GM19324 (cell line): ENCODE data around the gene RPS8.
"Not testable (repeated sequence)": the region's sequence is repeated elsewhere in the genome, so short reads cannot be mapped to it uniquely, and the experiment has no call there.

Experiments
- ATAC-seq: cut with Tn5 transposase; IDR thresholded peaks from one replicate; pipeline ENCODE4 v1.9.1; 2021; ENCODE audit warnings: mild to moderate bottlenecking, moderate library complexity; ENCODE audit not compliant: unreplicated experiment, low FRiP score

Gene RPS8

DNA sequence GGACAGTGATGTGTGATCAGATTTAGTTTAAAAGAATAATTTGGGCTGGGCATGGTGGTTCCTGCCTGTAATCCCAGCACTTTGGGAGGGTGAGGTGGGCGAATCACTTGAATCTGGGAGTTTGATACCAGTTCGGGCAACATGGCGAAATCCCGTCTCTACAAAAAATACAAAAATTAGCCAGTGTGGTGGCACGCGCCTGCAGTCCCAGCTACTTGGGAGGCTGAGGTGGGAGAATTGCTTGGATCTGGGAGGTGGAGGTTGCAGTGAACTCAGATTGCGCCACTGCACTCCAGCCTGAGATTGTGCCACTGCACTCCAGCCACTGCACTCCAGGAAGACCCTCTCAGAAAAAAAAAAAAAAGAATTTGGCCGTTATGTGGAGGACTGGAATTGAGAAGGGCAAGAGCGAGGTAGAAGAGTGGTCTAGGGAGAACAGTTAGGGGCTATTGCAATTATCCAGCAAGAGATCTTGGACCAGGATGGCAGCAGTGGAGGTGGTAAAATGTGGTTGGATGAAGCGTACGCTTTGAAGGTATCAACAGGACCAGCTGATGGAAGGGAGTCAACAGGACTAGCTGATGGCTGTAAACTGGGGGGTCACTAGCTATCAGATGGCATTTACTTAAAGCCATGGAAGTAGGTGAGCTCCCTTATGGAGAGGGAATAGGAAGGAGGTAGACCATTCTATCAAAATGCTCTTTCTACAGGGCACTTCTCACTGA is 42.6 kb downstream of the RPS8 start:
- ATAC-seq = no peak

DNA sequence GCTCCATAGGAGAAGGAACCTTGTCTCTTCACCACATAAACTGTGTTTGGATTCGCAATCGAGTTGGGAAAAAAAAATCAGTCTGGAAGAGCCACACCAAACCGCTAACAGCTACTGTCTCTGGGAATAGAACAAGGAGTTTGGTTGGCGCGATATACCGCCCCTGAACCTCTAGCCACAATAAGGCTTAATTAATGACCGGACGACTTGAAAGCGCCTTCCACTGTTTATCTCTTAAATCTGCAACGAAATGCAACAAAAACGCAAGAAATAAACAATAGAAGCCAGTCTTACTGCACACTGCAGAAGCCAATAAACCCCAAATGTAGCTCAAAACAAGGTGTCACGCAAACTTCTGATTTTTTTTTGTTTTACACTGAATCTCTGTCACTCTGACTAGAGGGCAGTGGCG is 43.9 kb downstream of the RPS8 start:
- ATAC-seq = no peak

DNA sequence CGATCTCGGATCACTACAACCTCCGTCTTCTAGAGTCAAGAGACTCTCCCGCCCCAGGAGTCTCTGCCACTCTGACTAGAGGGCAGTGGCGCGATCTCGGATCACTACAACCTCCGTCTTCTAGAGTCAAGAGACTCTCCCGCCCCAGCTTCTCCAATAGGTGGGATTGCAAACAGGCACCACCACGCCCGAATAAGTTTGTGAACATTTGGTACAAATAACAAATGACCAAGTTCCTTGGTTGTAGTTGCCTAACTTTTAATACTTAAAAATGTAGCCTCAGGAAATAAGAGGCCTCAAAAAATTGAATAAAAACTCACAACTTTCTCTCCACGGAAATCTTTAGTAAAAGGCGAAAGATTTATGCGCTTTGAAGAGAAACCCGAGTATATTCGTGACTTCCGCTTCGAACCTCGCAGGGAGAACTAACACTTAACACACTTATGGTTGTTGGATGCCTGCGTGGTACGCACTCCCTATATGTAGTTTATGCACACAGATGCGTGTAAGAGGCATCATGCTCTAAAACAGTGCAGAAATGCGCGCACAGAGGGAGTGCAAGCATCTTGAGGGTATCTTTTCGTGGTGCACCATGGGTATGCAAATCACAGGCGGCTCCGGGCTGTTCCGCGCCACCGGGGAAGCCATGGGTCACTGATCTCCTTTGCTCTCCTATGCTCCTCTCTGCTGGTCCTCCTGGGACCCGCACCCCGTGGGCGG is 44.4 kb downstream of the RPS8 start:
- peak; percentile 79 for ATAC-seq

DNA sequence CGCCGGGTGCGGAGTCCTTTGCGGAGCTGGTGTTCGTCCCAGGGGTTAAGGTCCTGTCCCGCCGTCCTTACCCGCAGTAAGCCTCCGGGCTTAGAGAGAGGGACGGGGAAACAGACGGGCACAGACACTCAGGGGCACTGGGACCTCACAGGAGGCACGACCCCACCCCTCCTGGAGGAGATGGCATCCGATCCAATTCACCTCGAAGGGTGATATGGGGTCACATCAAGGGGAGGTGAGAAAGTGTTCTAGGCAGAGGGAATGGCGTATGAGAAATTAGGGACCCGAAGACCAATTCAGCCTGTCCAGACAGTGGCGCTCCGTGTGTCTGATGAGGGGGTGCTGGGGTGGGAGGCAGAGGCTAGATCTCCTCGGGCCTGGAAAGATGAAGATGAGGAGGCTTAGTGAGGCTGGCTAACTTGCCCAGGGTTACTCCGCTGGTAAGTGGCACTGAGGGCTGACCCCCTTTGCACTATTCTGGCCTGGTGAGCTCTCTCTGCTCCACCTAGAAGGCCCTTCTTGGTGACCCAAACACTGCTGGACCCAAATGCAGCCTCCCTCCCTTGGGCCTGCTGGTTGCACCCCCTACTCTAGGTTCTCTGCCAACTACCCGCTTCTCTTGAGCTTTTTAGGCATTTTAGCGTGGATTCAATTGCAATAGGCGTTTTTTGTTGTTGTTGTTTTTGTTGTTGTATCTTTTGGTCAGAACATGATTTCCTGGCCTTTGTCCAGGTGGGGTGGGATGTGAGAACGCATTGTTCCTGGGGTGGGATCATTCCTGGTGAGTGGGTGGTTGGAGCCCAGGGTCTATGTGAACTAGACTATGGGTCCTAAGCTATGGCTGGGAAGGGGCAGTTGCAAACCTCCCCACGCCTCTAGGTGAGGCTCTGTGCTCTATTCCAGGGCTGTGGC is 45.2 kb downstream of the RPS8 start:
- peak; percentile 8 for ATAC-seq

DNA sequence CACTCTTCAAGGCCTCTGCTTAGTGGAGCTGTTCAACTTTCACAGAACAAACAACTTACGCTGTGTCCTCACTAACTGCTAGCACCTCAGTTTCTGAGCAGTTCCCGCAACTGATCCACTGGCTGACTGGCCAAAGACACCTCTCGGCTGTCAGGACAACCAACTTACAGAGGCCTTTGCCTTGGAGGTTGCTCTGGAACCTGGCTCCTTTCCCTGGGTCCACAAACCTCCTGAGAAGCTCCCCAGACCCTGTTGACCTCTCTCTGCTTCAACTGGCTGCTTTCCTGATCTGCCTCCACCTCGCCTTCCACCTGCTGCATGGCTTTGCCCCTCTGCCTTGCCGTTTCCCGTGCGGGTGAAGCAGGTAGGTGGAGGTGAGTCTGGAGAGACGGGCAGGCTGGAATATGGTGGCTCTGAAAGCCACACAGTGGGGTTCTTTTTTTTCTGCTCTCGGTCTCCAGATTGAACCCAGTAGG is 45.9 kb downstream of the RPS8 start:
- ATAC-seq = no peak

DNA sequence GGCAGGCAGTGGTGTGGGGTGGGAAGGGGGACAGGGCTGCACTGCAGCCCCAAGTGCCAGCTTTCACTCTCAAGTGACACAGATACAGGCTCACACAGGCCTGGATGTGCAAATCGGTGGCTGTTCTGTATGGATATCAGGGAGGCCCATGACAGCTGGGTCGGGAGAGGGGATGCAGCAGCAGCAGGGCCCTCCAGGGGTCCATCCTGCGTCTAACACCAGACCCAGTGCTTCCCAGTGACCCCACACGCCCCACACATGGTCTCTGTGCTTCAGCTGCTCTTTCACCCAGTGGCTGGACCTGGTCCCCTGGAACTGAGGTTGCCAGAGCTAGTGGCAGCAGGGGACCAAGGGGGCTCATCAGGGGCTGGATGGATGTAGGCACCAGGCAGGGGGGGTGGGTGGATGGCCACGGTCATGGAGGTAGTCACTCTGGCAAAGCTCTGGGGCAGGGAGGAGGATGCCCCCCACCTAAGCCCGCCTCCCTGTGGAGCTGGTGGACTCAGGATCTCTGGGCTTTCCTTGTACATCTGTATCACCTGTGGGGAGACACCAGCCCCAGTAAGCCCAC is 46.9 kb downstream of the RPS8 start:
- ATAC-seq = no peak

DNA sequence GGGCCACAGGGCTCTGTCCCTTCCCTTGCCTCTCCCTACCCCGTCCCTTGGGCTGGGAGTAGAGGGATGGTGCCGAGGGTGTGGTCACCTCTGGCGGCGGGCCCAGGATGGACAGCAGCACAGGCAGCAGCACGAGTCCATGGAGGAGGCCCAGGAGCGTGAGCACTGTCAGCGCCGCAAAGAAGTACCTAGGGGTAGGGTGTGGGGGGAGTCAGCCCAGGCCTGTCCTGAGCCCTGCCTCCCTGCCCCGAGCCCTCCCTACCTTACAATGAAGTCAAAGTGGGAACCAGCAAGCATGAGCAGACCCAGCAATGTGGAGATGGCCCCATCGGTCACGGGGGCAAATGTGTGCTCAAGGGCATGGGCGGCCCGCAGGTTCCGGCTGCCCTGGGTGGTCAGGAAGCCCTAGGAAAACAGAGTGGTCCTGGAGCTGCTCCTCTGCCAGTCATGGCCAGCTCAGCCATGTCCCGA is 47.7 kb downstream of the RPS8 start:
- ATAC-seq = no peak

DNA sequence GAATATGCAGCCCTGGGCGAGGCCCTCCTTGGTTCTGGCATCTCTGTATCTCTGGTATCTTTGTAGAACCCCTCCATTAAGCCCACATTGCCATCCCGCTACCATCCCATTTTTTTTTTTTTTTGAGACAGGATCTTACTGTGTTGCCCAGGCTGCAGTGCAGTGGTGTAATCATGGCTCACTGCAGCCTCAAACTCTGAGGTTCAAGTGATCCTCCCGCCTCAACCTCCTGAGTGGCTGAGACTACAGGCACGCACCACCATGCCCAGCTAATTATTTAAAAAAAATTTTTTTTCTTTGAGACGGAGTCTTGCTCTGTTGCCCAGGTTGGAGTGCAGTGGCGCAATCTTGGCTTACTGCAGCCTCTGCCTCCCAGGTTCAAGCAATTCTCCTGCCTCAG is 49.1 kb downstream of the RPS8 start:
- not testable (repeated sequence) for ATAC-seq

DNA sequence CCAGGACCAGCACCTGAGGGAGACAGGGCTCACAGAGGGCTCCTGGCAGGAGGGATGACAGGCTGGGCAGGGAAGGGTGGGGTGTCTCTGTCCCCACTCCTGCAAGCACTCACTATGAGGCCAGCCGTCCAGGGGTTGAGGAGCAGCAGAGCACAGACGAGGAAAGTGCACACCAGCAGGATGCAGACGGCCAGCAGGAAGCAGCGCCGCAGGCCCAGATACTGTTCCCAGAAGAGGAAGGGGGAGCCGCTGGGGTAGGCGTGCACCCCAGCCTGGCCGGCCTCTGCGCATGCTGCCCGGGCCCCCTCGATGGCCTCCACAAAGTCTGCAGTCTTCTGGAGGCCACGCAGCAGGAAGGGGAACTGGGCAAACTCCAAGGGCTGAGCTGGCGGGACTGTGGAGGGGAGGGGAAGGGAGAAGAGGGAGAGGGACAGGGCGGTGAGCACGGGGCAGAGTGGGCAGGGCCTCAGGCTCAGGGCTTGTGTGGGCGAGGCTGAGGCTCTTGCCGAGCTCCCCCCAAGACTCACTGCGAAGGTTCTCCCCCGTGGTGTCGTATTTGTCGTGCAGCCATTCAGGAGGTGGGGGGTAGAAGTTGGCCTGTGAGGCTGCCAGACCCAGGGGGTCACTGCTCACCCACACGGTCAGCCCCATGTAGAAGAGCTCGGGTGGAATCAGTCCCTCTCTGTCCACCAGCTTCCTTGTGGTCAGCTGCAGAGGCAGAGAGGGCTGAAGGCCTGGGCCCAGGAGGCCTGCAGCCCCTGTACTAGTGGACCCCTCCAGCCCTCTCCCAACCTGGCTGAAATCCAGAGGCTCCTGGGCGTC is 51.2 kb downstream of the RPS8 start:
- no peak for ATAC-seq

DNA sequence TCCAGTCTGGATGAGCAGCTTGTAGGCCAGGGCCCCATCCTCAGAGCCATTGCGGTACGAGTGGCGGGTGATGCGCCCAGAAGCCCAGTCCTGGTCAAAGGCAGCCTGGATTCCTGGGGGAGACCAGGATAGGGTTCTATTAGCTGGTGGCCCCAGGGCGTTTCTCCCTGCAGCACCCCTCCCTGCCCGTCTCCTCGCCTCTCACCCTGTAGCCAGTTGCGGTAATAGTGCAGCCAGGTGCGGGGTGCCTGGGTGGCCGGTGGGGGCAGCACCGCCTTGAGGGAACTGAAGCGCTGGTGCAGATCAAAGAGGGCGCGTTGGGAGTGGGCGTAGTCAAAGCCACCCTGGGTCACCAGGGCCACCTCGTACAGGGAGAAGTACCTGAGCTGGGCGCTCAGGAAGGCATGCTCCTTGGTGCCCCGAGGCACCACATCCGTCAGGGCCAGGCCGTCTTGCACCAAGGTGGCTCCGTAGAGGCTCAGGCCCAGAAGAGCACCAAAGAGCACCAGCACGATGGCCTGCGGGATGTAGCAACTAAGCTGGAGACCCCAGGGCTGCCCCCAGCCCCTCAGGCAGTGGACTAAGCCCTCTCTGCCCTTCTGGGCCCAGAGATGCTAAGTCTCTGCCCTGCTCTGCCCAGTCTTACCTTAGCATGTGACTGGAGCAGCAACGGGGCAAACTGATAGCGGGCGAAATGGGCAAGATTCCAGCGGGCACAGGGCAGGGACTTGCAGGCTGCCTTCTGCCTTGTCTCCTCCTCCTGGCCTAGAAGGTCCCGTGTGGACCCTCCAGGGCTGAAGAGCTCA is 52.1 kb downstream of the RPS8 start:
- ATAC-seq = no peak

DNA sequence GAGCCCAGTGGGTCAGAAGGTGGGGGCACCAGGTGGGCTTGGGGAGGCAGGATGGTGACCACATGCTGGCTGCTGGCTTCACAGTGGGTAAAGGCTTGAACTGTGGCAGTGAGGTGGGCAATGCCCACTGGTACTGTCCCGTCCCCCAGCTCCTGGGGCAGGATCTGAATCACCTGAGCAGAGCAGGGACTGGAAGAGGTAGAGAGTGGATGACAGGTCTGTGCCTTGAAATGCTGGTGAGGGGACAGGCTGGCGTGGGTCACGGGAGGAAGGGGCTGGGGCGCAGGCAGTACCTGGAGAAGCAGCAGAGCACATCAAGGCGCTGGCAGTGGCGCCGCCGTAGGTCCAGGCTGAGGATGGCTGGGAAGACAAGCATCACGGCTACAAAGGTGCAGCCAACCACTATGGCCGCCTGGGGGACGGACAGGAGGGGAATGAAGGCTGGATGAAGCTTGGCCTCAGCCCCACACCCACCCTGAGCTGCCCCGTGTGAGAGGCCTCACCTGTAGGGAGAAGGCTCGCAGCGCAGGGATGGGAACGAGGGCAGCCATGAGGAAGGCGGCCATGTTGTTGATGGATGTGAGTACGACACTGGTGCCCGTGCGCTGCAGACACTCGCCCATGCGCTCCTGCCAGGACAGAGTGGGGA is 52.8 kb downstream of the RPS8 start:
- no peak for ATAC-seq
